Stimulated activated CD4-positive, alpha-beta T cell treated with anti-CD3 and anti-CD28 coated beads, TNF-alpha, amount 100 ng/mL, for 24 hours (primary cell): ENCODE results near the gene CENPVL3.
"Not testable (repeated sequence)": the region's sequence is repeated elsewhere in the genome, so short reads cannot be mapped to it uniquely, and the experiment has no call there.

Source experiments
- DNase-seq, 3 experiments: peaks; one replicate each; pipeline ENCODE4 v3.0.0-alpha.2; 2020; ENCODE audit warnings: low read depth in 3 of 3

CENPVL3 gene

DNA sequence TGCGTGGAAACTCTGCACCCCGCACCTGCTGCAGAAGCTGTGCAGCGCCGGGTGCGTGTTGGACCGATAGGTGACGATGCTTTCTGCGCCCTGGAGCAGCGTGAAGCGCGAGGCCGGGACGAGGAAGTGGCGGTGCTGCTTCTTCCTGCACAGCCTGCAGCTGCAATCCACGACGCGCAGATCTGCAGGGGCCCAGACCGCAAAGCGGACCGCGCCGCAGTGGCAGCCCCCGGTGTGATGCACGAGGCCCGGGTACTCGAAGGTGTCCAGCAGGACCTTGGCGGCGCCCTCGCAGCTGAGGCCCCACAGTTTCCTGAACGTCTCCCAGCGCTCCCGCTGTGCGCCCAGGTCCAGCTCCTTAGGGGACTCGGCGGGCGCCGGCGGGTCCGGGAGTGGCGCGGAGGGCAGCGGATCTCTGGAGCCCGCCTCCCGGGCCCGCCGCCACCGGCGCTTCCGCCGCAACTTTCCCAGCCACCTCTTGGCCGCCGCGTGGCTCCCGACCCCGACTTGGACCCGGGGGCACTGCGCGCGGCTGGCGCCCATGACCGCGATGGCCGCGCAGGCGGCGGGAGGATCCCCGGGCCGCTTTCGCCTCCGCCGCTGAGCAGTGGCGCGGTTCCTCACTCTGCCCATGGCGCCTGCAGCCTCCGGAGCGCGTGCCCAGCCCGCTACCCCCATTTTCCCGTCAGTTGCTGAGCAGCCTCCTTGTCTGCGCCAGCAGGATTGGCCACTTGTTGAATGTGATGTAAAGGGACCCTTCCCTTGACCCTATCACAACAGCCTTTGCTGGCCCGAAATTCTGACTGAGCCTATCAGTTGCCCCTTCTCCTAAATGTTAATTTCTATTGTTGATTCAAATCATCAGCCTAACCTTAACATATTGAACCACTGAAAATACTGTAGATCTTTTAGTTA lies at the start of gene CENPVL3:
Gene CENPVL3 (minus strand): TSS at position 672 of the 915 bp plus-strand sequence. CDS start 39 bp downstream, at position 633.
- not testable (repeated sequence) for DNase-seq

DNA sequence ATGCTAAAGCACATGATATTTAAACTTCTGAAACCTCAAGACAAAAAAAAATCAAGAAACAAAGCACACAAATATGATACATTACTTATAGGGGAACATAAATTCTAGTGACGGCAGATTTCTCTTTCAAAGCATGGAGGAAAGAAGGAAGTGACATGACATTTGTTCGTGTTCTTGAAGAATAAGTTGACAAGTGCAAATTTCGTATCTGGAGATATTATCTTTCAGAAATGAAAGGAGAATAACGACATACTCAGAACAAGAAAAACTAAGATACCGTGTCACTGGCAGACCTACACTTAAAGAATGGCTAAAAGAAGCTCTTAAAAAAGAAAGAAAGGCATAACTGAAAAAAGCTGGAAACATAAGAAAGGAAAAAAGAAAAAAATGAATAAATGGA lies 47.3 kb upstream of the CENPVL3 start:
- DNase-seq = no peak

DNA sequence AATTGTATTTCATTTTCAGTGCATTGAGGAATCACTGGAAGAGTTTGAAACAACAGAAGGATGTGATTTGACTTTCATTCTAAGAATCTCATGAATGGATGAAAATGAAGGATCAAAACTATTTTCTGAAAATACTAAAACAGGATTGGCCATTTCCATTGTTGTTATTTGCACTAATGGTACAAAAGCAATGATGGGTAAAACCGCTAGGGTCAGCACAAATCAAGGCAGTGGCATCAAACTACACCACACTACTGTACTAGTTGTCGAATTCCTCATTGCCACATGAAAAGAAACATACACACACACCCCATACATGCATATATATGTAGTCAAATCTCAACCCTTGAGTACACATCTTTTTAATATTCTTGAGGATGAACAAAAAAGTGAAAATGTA lies 24.7 kb upstream of the CENPVL3 start:
- DNase-seq = no peak

DNA sequence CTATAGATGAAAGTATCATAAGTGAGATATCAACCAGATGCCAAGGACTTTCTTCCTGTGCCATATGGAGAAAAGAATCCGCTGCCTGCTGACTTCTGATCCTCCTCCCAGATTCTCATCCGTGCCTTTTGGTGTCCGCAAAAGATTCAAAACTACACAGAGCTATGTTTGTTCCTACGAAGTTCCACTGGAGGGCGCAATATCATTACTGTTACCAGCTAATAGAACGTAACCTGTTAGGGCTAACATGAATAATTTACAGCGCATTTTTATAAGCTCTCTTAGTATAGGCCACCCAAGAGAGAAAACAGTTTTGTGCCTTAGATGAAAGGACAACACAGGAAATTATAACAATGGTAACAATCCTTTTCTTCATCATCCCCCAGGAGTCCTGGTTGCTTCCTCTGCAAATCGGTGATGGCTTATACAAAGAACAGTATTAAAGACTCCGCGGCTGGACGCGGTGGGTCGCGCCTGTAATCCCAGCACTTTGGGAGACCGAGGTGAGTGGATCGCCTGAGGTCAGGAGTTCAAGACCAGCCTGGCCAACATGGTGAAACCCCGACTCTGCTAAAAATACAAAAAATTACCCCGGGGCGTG lies 22.8 kb upstream of the CENPVL3 start:
- DNase-seq = no peak

DNA sequence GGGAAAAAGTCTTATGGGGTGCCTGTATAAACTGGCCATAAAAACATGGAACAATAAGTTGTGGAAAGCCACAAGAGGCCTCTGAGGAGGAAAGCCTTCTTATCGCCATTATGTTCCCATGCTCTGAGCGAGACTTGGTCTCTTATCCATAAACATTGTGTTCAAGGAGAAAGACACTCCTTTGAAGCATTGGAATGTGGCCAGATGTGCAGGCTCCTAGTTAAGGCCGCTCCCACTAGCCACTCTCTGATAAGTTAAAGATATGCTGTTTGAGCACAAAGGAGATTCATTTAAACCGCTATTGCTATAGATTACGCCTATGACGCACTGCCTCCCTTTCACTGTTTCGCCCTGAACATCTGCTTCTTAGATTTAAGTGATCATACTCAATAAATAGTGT lies 17.8 kb upstream of the CENPVL3 start:
- DNase-seq = not testable (repeated sequence)

DNA sequence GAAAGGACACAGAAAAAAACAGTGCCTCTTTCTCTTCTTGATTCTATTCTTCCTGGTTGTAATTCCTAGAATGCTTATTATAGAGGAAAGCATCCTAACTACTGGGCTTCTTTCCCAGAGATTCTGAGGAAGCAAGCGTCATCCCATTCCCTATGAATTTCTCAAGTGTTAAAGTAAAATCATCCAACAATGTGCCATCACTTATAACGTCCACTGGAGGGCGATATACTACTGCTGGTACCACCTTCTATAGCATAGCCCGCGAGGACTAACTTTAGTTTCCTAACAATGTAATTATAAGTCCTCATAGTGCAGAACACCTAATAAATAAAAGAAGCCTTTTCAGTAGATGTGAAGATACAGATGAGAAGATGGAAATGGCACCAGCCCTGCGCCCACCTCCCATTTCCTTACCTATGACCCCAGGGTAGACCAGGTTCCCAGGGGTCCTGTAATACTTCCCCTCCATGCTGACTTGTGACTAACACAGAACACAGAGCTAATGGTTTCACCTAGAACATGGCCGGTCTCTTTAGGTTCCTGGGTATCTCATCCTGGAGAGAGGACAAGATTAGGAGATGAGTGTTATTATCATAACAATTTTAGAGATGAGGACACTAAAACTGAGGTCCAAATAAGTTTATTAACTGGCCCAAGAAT lies 4.2 kb downstream of the CENPVL3 start:
- no peak for DNase-seq

DNA sequence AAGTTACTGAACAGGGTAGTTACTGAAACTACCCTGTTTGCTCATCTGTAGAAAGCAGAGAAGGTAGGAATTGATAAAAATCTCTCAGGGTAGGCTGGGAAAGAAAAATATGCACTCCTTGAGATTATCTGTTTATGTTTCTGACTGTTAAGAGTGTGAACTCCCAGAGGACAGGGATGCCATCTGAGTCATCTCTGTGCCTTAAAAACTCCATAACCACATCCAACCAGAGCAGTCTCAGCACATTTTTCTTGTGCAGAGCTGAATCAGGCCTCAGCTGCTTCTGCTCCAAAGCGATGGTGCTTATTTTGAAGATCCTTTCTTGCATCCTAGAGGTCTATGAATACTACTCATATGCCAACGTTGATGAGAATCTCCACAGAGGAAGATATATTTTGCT lies 9.9 kb downstream of the CENPVL3 start:
- DNase-seq = no peak

DNA sequence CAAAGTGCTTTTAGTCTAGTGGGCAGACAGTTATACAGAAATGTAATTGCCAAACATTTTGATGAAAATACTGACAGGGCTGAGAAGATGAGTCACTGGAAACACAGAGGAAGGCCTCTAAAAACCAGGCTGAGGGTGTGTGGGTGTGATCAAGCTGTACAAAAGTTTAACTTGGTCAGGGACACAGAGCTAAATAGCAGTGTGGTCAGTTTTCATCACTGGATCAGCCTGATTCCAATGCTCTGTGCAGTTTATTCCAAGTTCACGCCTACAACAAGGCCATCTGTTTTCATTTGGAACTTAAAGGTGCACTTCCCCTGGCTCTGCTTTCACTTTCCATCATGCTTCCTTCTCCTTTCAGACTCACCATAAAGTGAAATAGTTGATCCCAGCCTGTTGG lies 10.6 kb downstream of the CENPVL3 start:
- no peak for DNase-seq

DNA sequence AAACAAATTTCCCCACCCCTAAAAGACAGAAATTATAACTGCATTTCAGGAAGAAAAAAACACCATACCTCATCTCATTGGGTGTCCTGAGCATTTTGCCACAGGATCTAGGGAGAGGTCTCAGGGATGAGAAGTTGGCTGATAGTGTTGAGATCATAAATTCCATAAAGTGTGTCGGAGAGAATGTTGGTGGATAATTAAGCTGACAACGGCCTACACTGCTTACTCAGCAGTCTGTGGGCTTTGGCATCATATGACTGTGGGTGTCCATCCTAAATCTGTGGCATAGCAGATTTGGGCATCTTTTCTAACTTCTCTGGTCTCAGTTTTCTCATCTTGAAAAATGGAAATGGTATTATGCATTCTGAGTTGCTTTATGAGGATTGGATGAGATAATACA lies 12.3 kb downstream of the CENPVL3 start:
- DNase-seq = no peak

DNA sequence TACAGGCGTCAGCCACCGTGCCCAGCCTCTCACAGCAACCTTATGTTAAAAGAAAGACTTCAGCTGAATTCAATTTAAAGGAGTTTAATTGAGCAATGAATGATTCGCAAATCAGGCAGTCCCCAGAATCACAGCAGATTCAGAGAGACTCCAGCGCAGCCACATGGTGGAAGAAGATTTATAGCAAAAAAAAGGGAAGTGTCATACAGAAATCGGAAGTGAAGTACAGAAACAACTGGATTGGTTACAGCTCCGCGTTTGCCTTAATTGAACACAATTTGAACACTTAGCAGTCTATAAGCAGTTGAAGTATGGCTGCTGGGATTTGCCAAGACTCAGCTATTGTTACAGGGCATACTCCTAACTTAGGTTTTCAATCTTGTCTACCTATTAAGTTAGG lies 19.8 kb downstream of the CENPVL3 start:
- DNase-seq = no peak

DNA sequence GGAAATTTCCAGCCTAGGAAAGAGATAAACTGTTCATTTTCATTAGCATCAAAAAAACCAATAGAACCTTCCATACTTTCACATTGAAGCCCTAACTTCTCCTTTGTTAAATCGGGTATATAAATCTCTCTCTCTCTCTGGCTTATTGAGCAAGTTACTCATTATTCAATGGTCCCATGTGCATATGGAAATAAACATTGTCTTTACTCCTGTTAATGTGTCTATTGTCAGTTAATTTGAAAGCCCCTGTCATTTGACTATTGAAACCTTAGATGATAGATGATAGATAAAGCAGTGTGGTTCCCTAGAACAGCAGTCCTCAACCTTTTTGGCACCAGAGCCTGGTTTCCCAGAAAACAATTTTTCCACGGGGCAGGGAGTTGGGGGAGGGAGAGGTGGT lies 46.8 kb downstream of the CENPVL3 start:
- no peak for DNase-seq

DNA sequence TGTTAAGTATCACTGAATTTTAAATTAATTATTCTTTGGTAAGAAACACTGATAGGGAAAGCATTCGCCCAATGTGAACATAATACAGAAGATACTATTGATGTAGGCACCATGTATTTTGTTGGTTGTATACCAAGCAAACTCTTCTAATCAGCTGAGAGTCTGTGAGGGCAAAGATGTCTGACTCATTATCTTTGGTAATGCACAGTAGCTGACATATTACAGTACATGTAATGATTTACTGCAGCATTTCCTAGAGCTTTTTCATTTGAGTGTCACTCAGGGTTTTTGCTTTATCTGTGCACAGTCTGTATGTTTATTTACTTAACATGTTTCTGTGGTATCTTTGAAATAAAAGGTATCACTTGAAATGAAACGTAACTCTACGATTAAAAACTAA lies 49.2 kb downstream of the CENPVL3 start:
- DNase-seq = no peak

DNA sequence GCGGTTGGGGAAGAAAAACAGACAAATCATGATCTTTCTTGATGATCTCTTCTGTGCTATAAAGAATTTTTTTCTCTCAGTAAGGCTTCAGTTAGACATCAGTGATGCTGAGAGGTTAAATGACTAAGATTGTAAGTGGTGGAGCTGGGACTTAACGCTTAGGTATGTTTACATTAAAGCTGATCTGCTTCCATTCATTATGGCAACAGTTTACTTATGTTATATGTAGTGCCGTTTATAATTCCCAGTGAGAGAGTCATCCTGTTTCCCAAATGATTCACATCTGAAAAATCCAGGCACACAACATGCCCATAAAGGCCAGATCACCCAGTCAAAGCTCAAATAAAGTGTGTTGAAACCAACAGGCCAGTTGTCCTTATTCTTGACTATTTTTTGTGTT lies 50.1 kb downstream of the CENPVL3 start:
- no peak for DNase-seq
